C4-2B (cell line): Measurements from ENCODE around the gene HSD3B7.
"Not testable (repeated sequence)": the region's sequence is repeated elsewhere in the genome, so short reads cannot be mapped to it uniquely, and the experiment has no call there.

Experiments
- ZFX ChIP-seq: fragments of 450-650 bp; IDR thresholded peaks from 2 replicates; pipeline ENCODE4 v1.6.1; 2017
- TF ChIP-seq, protein P1 (sequence below): fragments of 450-650 bp; conservative IDR thresholded peaks from 2 replicates; pipeline ENCODE4 v1.5.1; 2017; ENCODE audit warnings: mild to moderate bottlenecking

DNA sequence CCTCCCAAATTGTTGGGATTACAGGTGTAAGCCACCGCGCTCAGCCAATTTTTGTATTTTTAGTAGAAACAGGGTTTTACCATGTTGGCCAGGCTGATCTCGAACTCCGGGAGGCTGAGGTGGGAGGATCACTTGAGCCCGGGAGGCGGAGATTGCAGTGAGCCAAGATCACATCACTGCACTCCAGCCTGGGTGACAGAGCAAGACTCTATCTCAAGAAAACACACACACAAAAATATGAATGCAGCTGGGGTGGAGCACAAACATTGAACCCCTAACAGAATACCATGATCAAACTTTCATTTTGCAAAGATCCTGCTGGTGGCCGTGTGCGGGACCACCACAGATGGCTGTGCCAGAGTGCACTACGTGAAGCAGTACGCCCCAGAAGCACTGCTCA is 32.7 kb downstream of the HSD3B7 start:
- TF ChIP-seq, protein P1, sequence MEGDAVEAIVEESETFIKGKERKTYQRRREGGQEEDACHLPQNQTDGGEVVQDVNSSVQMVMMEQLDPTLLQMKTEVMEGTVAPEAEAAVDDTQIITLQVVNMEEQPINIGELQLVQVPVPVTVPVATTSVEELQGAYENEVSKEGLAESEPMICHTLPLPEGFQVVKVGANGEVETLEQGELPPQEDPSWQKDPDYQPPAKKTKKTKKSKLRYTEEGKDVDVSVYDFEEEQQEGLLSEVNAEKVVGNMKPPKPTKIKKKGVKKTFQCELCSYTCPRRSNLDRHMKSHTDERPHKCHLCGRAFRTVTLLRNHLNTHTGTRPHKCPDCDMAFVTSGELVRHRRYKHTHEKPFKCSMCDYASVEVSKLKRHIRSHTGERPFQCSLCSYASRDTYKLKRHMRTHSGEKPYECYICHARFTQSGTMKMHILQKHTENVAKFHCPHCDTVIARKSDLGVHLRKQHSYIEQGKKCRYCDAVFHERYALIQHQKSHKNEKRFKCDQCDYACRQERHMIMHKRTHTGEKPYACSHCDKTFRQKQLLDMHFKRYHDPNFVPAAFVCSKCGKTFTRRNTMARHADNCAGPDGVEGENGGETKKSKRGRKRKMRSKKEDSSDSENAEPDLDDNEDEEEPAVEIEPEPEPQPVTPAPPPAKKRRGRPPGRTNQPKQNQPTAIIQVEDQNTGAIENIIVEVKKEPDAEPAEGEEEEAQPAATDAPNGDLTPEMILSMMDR, result not testable (repeated sequence)
- not testable (repeated sequence) for TF ChIP-seq ZFX
